ENCODE results near the gene CACNA1E. TPM values are rescaled to one million over a fixed set of nuclear protein-coding genes. Genes with fewer than 3 reads are reported as not detected.

The CACNA1E gene
- total RNA-seq, 1 donor from 2014 or later, result not detected

DNA sequence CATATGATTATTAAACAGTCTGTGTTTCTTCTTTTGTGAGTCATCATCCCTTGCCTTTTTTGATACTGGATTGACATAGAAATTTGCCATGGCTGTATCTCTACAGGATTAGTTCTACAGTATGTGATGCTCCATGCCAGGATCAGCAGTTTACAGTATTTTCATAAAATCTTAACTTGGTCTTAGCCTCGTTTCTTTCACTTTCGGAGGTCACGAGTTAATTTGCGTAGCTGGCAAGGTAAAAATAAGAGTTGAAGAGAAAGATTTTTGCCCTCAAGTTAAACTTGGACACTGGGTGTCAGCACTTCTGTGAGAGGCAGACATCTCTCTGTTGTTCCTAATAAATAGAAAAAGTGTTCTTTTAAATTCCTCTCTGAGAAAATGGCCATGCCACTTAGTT is 79.1 kb downstream of the CACNA1E start:
- Mint-ChIP-seq H3K36me3 (ENCODE audit: low read depth) (no peaks in the 10 kb centered on the region), H3K27ac (ENCODE audit: unreplicated experiment) (no peak overlapping the region), H3K27me3 (ENCODE audit: low read depth) (no peaks in the 10 kb centered on the region), H3K4me3 (ENCODE audit: unreplicated experiment) (no peak overlapping the region), H3K9me3 (ENCODE audit: low read depth) (peaks cover 11% of the 10 kb centered on the region), H3K4me1 (ENCODE audit: low read depth) (no peaks in the 10 kb centered on the region)
- TF ChIP-seq, protein P1, sequence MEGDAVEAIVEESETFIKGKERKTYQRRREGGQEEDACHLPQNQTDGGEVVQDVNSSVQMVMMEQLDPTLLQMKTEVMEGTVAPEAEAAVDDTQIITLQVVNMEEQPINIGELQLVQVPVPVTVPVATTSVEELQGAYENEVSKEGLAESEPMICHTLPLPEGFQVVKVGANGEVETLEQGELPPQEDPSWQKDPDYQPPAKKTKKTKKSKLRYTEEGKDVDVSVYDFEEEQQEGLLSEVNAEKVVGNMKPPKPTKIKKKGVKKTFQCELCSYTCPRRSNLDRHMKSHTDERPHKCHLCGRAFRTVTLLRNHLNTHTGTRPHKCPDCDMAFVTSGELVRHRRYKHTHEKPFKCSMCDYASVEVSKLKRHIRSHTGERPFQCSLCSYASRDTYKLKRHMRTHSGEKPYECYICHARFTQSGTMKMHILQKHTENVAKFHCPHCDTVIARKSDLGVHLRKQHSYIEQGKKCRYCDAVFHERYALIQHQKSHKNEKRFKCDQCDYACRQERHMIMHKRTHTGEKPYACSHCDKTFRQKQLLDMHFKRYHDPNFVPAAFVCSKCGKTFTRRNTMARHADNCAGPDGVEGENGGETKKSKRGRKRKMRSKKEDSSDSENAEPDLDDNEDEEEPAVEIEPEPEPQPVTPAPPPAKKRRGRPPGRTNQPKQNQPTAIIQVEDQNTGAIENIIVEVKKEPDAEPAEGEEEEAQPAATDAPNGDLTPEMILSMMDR (IDR thresholded peaks at IDR 0.05), result no peak
- DNase-seq (ENCODE audit: low spot score), result no peak

DNA sequence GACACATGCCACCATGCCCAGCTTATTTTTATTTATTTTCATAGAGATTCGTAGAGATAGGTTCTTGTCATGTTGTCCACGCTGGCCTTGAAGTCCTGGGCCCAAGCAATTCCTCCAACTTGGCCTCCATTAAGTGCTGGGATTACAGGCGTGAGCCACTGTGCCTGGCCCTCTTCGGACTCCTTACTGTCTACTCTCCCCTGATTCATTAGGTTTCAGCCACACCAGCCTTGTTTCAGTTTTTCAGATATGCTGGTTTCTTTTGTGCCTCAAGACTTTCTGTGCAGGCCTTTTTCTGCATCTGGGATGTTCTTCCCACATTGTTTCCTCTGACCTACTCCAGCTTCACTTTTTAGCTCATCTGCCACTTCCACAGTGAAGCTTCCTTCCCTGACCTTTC is 85.4 kb downstream of the CACNA1E start:
- H3K27me3 Mint-ChIP-seq (ENCODE audit: low read depth), result peaks cover 2% of the 10 kb centered on the region
- no peak for DNase-seq (ENCODE audit: low spot score)
- no peaks in the 10 kb centered on the region for H3K36me3 Mint-ChIP-seq (ENCODE audit: low read depth)
- H3K4me1 Mint-ChIP-seq (ENCODE audit: low read depth), result no peaks in the 10 kb centered on the region
- H3K27ac Mint-ChIP-seq (ENCODE audit: unreplicated experiment), result no peak overlapping the region
- TF ChIP-seq, protein P1 (IDR thresholded peaks at IDR 0.05), result no peak
- peaks cover 11% of the 10 kb centered on the region for H3K9me3 Mint-ChIP-seq (ENCODE audit: low read depth)
- H3K4me3 Mint-ChIP-seq (ENCODE audit: unreplicated experiment), result no peak overlapping the region

DNA sequence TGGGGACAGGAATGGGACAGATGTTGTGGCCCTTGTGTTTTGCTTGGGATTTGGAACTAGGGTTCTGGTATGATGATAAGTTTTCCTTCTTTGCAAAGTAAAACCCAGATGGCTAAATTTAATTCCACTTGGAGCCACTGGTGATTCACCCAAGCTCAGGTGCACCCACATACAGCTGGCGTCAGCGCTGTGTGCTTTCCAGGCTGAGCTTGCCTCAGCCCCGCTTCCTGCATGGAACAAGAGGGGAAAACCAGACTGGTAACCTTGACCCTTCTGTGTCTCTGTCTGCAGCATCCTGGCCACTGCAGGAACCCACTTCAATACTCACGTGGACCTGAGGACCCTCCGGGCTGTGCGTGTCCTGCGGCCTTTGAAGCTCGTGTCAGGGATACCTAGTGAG is 94.2 kb downstream of the CACNA1E start:
- no peaks in the 10 kb centered on the region for H3K36me3 Mint-ChIP-seq (ENCODE audit: low read depth)
- H3K4me3 Mint-ChIP-seq (ENCODE audit: unreplicated experiment), result no peak overlapping the region
- no peaks in the 10 kb centered on the region for H3K4me1 Mint-ChIP-seq (ENCODE audit: low read depth)
- H3K27me3 Mint-ChIP-seq (ENCODE audit: low read depth), result no peaks in the 10 kb centered on the region
- DNase-seq (ENCODE audit: low spot score), result no peak
- H3K9me3 Mint-ChIP-seq (ENCODE audit: low read depth), result no peaks in the 10 kb centered on the region
- TF ChIP-seq, protein P1 (IDR thresholded peaks at IDR 0.05), result no peak
- H3K27ac Mint-ChIP-seq (ENCODE audit: unreplicated experiment), result no peak overlapping the region

DNA sequence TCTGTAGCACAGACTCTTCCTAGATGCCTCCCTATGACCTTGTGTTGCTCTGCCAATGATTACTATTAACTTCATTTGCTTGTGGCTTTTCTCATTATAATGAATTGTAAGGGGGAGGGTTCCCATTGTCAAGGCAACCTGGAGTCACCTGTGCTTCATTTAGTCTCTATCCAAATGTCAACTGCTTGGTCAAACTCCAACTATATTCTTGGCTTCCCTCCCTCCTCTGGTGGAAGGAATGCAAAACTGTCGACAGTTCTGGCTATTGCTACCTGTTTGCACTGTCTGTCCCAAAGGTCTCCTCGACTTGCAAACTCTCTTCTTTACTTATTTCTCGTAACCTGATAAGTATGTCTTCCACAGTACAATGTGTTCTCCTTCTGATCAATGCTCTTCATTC is 100.3 kb downstream of the CACNA1E start:
- no peaks in the 10 kb centered on the region for H3K36me3 Mint-ChIP-seq (ENCODE audit: low read depth)
- no peak for DNase-seq (ENCODE audit: low spot score)
- H3K4me3 Mint-ChIP-seq (ENCODE audit: unreplicated experiment), result no peak overlapping the region
- no peak overlapping the region for H3K27ac Mint-ChIP-seq (ENCODE audit: unreplicated experiment)
- TF ChIP-seq, protein P1 (IDR thresholded peaks at IDR 0.05), result no peak
- H3K27me3 Mint-ChIP-seq (ENCODE audit: low read depth), result no peaks in the 10 kb centered on the region
- no peaks in the 10 kb centered on the region for H3K4me1 Mint-ChIP-seq (ENCODE audit: low read depth)
- no peaks in the 10 kb centered on the region for H3K9me3 Mint-ChIP-seq (ENCODE audit: low read depth)

DNA sequence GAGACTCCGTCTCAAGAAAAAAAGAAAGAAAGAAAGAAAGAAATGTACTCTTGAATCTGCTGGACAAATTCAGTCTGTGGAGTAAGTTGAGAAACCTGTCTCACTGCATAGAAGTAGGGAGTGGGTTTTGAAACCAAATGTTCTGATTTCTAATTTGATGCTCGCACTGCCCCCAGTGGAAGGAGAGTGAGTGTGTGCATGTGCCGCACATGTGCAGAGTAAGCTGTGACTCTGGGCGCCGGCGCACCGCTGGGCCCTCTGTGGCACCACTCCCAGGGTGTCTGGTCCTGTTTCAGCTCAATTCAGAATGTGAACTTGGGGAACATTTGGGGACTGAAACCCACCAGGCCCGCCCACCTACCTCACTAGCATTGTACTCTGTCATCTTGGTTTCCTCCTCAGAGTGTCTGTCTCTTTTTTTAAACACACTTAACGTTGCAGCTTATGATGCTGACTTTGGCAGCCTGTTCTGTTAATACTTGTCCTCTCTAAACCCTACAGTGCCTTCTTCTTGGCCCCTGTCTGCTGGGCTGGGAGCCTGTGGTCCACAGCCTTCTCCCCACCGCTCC is 104.6 kb downstream of the CACNA1E start:
- TF ChIP-seq, protein P1 (IDR thresholded peaks at IDR 0.05), result no peak
- Mint-ChIP-seq H3K9me3 (ENCODE audit: low read depth) (no peaks in the 10 kb centered on the region), H3K27me3 (ENCODE audit: low read depth) (peaks cover 8% of the 10 kb centered on the region), H3K4me1 (ENCODE audit: low read depth) (no peaks in the 10 kb centered on the region), H3K4me3 (ENCODE audit: unreplicated experiment) (no peak overlapping the region), H3K36me3 (ENCODE audit: low read depth) (no peaks in the 10 kb centered on the region), H3K27ac (ENCODE audit: unreplicated experiment) (no peak overlapping the region)
- no peak for DNase-seq (ENCODE audit: low spot score)
